ENCODE results near the gene HOXA10.

DNA sequence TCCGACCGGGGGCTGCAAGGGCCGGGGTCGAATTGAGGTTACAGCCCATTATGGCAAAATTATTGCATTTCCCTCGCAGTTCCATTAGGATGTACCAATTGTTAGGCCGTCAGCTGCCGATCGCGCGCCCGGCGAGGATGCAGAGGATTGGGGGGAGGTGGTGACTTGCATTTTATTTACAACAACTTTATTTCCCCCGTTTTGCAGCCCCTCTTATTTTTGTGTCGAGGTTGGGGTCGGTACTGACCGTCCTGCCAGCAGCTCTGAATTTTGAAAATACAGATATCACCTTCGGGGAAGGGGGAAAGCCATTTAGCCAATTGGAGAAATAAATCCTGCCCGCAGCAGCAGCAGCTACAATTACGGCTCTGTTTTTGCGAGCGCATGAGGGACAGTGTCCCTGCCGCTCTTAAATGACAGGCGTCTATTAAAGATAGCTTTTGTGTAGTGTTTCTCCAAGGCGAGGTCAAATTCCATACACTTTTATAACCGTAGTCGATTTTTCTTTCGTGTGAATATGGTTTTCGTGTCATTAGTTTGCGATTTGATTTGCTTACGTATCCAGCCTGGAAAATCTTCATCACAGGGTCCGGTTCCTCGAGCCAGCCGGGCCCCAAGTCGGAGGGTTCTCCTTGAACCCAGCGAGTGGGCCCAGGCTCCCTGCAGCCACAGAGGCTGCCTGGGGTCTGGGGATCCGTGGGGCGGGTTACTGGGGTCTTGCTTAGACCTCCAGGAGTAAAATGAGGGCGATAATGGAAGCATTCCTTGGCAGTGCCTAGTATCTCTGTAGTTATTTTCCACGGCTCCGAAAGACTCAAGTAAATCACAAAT, 30.0 kb downstream of the HOXA10 start:
- TF ChIP-seq, protein P1, sequence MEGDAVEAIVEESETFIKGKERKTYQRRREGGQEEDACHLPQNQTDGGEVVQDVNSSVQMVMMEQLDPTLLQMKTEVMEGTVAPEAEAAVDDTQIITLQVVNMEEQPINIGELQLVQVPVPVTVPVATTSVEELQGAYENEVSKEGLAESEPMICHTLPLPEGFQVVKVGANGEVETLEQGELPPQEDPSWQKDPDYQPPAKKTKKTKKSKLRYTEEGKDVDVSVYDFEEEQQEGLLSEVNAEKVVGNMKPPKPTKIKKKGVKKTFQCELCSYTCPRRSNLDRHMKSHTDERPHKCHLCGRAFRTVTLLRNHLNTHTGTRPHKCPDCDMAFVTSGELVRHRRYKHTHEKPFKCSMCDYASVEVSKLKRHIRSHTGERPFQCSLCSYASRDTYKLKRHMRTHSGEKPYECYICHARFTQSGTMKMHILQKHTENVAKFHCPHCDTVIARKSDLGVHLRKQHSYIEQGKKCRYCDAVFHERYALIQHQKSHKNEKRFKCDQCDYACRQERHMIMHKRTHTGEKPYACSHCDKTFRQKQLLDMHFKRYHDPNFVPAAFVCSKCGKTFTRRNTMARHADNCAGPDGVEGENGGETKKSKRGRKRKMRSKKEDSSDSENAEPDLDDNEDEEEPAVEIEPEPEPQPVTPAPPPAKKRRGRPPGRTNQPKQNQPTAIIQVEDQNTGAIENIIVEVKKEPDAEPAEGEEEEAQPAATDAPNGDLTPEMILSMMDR (IDR thresholded peaks at IDR 0.05) = no peak
- no peak for TF ChIP-seq POLR2A (IDR thresholded peaks at IDR 0.05)
